Measurements from ENCODE around the gene PDCD1.
"Not testable (repeated sequence)": the region's sequence is repeated elsewhere in the genome, so short reads cannot be mapped to it uniquely, and the experiment has no call there.

Gene PDCD1

DNA sequence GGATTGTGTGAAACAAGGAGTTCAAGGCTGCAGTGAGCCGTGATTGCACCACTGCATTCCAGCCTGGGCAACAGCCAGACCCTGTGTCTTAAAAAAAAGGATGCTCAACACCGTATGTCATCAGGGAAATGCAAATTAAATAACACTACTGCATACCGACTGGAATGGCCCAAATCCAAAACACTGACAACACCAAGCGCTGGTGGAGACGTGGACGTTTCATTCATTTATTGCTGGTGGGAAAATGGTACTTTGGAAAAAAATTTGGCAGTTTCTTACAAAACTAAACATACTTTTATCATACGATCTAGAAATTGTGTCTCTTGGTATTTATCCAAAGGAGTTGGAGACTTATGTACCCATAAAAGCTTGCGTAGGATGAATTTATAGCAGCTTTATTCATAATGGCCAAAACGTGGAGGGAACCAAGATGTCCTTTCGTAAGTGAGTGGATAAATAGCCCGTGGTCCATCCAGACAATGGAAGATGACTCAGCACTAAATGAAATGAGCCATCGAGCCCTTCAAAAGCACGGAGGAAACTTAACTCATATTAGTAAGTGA lies 25.5 kb downstream of the PDCD1 start:
- Histone ChIP-seq H3K14ac (ENCODE audit: low read length in 2 of 2) (no peak overlapping the region), H3K9ac (ENCODE audit: low read length) (no peak overlapping the region), H3K4me1 (ENCODE audit: control insufficient read depth, insufficient read depth, low read depth, low read length) (no peaks in the 10 kb centered on the region), H3K4me2 (ENCODE audit: low read length, poor library complexity, severe bottlenecking) (no peak overlapping the region), H3K23ac (ENCODE audit: low read length in 2 of 2) (no peak overlapping the region), H4K91ac (ENCODE audit: low read length) (no peak overlapping the region), H3K4me3 (ENCODE audit: insufficient read depth in 1 of 2, low read depth in 1 of 2, low read length in 2 of 2) (no peak overlapping the region), H2BK12ac (ENCODE audit: low read length in 2 of 2) (no peak overlapping the region), H3K9me3 (ENCODE audit: control insufficient read depth, low read length) (peaks cover 10% of the 10 kb centered on the region), H2AK5ac (ENCODE audit: low read length, severe bottlenecking) (no peak overlapping the region), H3K79me1 (replicated peaks; ENCODE audit: low read length, poor library complexity, severe bottlenecking) (no peaks in the 10 kb centered on the region), H4K8ac (ENCODE audit: low read length) (no peak overlapping the region), H3K36me3 (ENCODE audit: control insufficient read depth in 1 of 2, insufficient read depth in 2 of 2, low read depth in 1 of 2, low read length in 2 of 2) (no peaks in the 10 kb centered on the region), H3K18ac (ENCODE audit: low read depth in 1 of 2, low read length in 2 of 2) (no peak overlapping the region), H2BK120ac (ENCODE audit: low read depth, low read length) (no peak overlapping the region), H2AFZ (ENCODE audit: low read depth, low read length) (no peak overlapping the region), H3K27ac (ENCODE audit: low read length, poor library complexity, severe bottlenecking) (no peak overlapping the region), H2BK5ac (ENCODE audit: low read depth, low read length, poor library complexity, severe bottlenecking) (no peak overlapping the region), H3K27me3 (ENCODE audit: control insufficient read depth in 1 of 2, insufficient read depth in 1 of 2, low read length in 2 of 2) (peaks cover 11 to 45% of the 10 kb centered on the region in 2 experiments), H3K4ac (ENCODE audit: low read depth in 1 of 2, low read length in 2 of 2) (no peak overlapping the region), H2BK15ac (ENCODE audit: low read depth, poor library complexity, severe bottlenecking) (no peak overlapping the region)
- 82% methylated on average over 9 of the region's 13 CpGs for WGBS
- DNase-seq, result no peak

DNA sequence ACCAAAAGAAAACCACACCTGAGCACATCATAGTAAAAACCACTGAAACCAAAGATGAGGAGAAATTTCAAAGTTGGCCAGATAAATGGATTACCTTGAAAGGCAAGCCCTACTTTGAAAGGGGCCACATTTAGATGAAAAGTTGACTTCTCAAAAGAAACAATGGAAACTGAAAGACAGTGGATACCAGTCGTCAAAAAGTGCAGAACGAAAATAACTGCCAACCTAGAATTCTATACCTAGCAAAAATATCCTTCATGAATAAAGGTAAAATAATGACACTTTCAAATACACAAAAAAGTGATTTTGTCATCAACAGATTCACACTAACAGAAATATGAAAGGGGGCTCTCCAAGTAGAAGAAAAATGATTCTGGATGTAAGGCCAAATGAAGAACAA lies 31.3 kb downstream of the PDCD1 start:
- Histone ChIP-seq H3K9me3 (ENCODE audit: control insufficient read depth, low read length) (peaks cover 44% of the 10 kb centered on the region), H4K91ac (ENCODE audit: low read length) (no peak overlapping the region), H3K27me3 (ENCODE audit: control insufficient read depth in 1 of 2, insufficient read depth in 1 of 2, low read length in 2 of 2) (peaks cover 0 to 15% of the 10 kb centered on the region in 2 experiments), H3K18ac (ENCODE audit: low read depth in 1 of 2, low read length in 2 of 2) (no peak overlapping the region), H3K4me2 (ENCODE audit: low read length, poor library complexity, severe bottlenecking) (no peak overlapping the region), H3K14ac (ENCODE audit: low read length in 2 of 2) (no peak overlapping the region), H2BK120ac (ENCODE audit: low read depth, low read length) (no peak overlapping the region), H3K27ac (ENCODE audit: low read length, poor library complexity, severe bottlenecking) (no peak overlapping the region), H3K4me3 (ENCODE audit: insufficient read depth in 1 of 2, low read depth in 1 of 2, low read length in 2 of 2) (no peak overlapping the region), H2BK5ac (ENCODE audit: low read depth, low read length, poor library complexity, severe bottlenecking) (no peak overlapping the region), H2AK5ac (ENCODE audit: low read length, severe bottlenecking) (no peak overlapping the region), H2AFZ (ENCODE audit: low read depth, low read length) (no peak overlapping the region), H3K4ac (ENCODE audit: low read depth in 1 of 2, low read length in 2 of 2) (no peak overlapping the region), H3K9ac (ENCODE audit: low read length) (no peak overlapping the region), H3K4me1 (ENCODE audit: control insufficient read depth, insufficient read depth, low read depth, low read length) (no peaks in the 10 kb centered on the region), H3K23ac (ENCODE audit: low read length in 2 of 2) (no peak overlapping the region), H3K36me3 (ENCODE audit: control insufficient read depth in 1 of 2, insufficient read depth in 2 of 2, low read depth in 1 of 2, low read length in 2 of 2) (no peaks in the 10 kb centered on the region), H3K79me1 (replicated peaks; ENCODE audit: low read length, poor library complexity, severe bottlenecking) (no peaks in the 10 kb centered on the region), H2BK15ac (ENCODE audit: low read depth, poor library complexity, severe bottlenecking) (no peak overlapping the region), H4K8ac (ENCODE audit: low read length) (no peak overlapping the region), H2BK12ac (ENCODE audit: low read length in 2 of 2) (no peak overlapping the region)
- WGBS, result no CpG with 5 or more reads among the region's 2 CpGs
- no peak for DNase-seq

DNA sequence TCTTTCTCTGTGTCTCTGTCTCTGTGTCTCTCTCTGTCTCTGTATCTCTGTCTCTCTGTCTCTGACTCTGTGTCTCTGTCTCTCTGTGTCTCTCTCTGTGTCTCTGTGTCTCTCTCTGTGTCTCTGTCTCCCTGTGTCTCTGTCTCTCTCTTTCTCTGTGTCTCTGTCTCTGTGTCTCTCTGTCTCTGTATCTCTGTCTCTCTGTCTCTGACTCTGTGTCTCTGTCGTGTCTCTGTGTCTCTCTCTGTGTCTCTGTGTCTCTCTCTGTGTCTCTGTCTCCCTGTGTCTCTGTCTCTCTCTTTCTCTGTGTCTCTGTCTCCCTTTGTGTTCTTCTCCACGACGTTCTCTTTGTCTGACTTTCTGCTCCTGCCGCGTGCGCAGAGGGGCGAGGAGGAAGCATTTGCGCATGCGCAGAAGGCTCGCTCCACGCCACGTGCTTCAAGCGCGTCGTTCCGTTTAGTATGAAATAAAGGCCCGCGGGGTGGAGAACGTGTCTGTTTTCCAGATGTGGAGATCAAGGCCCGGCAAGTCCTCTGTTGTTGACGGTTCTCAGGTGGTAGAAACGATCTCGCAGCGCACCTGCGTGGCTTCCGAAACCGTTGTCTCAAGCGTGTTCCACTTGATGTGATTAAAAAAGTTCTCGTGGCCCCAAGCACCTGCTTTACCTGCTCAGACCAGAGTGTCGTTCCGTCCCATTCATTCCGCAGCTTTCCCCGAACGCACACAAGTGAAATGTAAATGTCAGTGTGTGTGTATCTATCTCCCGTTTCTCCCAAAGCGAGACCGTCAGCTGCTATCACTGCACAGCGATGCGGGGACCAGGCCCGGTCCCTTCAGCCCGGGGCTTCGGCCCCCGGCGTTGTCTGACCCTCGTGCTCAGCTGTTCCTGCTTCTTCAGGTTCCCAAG lies 34.9 kb downstream of the PDCD1 start:
- H3K27me3 ChIP-seq (ENCODE audit: control insufficient read depth in 1 of 2, insufficient read depth in 1 of 2, low read length in 2 of 2), result peaks cover 0 to 21% of the 10 kb centered on the region in 2 experiments

DNA sequence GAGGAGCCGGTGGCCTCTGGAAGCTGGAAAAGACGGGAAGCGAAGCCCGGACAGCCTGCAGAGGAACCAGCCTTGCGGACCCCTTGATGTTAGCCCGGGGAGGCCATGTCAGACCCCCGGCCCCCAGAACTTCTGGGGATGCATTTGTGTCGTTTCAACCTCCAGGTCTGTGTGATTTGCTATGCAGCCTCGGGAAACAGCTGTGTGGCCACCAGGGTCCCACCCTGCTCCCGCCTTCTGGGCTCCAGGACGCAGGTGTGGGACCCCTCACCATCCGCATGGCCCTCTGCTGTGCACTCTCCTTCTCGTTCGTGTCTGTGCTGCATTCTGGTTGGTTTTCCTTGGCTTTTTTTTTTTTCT lies 36.5 kb downstream of the PDCD1 start:
- Histone ChIP-seq H3K4me3 (ENCODE audit: insufficient read depth in 1 of 2, low read depth in 1 of 2, low read length in 2 of 2) (no peak overlapping the region), H3K27ac (ENCODE audit: low read length, poor library complexity, severe bottlenecking) (no peak overlapping the region), H4K91ac (ENCODE audit: low read length) (no peak overlapping the region), H4K8ac (ENCODE audit: low read length) (no peak overlapping the region), H3K14ac (ENCODE audit: low read length in 2 of 2) (no peak overlapping the region), H2AFZ (ENCODE audit: low read depth, low read length) (no peak overlapping the region), H3K9me3 (ENCODE audit: control insufficient read depth, low read length) (peaks cover 28% of the 10 kb centered on the region), H3K4ac (ENCODE audit: low read depth in 1 of 2, low read length in 2 of 2) (no peak overlapping the region), H2BK120ac (ENCODE audit: low read depth, low read length) (no peak overlapping the region), H3K79me1 (replicated peaks; ENCODE audit: low read length, poor library complexity, severe bottlenecking) (no peaks in the 10 kb centered on the region), H3K18ac (ENCODE audit: low read depth in 1 of 2, low read length in 2 of 2) (no peak overlapping the region), H3K4me2 (ENCODE audit: low read length, poor library complexity, severe bottlenecking) (no peak overlapping the region), H3K23ac (ENCODE audit: low read length in 2 of 2) (no peak overlapping the region), H3K4me1 (ENCODE audit: control insufficient read depth, insufficient read depth, low read depth, low read length) (no peaks in the 10 kb centered on the region), H3K27me3 (ENCODE audit: control insufficient read depth in 1 of 2, insufficient read depth in 1 of 2, low read length in 2 of 2) (peaks cover 0 to 25% of the 10 kb centered on the region in 2 experiments), H3K36me3 (ENCODE audit: control insufficient read depth in 1 of 2, insufficient read depth in 2 of 2, low read depth in 1 of 2, low read length in 2 of 2) (no peaks in the 10 kb centered on the region), H3K9ac (ENCODE audit: low read length) (no peak overlapping the region), H2BK5ac (ENCODE audit: low read depth, low read length, poor library complexity, severe bottlenecking) (no peak overlapping the region), H2BK12ac (ENCODE audit: low read length in 2 of 2) (no peak overlapping the region), H2AK5ac (ENCODE audit: low read length, severe bottlenecking) (no peak overlapping the region), H2BK15ac (ENCODE audit: low read depth, poor library complexity, severe bottlenecking) (no peak overlapping the region)
- no peak for DNase-seq
- WGBS, result 86% methylated on average over 14 of the region's 14 CpGs

More for the DNA sequence above, 34.9 kb downstream of the PDCD1 start:
- H2BK15ac ChIP-seq (ENCODE audit: low read depth, poor library complexity, severe bottlenecking); H3K9ac ChIP-seq (ENCODE audit: low read length); H2BK12ac ChIP-seq (ENCODE audit: low read length in 2 of 2); H3K14ac ChIP-seq (ENCODE audit: low read length in 2 of 2); H3K23ac ChIP-seq (ENCODE audit: low read length in 2 of 2); H2BK5ac ChIP-seq (ENCODE audit: low read depth, low read length, poor library complexity, severe bottlenecking); H2AK5ac ChIP-seq (ENCODE audit: low read length, severe bottlenecking); H2AFZ ChIP-seq (ENCODE audit: low read depth, low read length); H3K18ac ChIP-seq (ENCODE audit: low read depth in 1 of 2, low read length in 2 of 2); DNase-seq; H4K8ac ChIP-seq (ENCODE audit: low read length); H3K79me1 ChIP-seq (replicated peaks; ENCODE audit: low read length, poor library complexity, severe bottlenecking); H3K4me3 ChIP-seq (ENCODE audit: insufficient read depth in 1 of 2, low read depth in 1 of 2, low read length in 2 of 2); H3K4me2 ChIP-seq (ENCODE audit: low read length, poor library complexity, severe bottlenecking); H3K36me3 ChIP-seq (ENCODE audit: control insufficient read depth in 1 of 2, insufficient read depth in 2 of 2, low read depth in 1 of 2, low read length in 2 of 2); H3K4me1 ChIP-seq (ENCODE audit: control insufficient read depth, insufficient read depth, low read depth, low read length); H3K27ac ChIP-seq (ENCODE audit: low read length, poor library complexity, severe bottlenecking); H2BK120ac ChIP-seq (ENCODE audit: low read depth, low read length); H4K91ac ChIP-seq (ENCODE audit: low read length); H3K4ac ChIP-seq (ENCODE audit: low read depth in 1 of 2, low read length in 2 of 2): not testable (repeated sequence)
- 90% methylated on average over 45 of the region's 45 CpGs for WGBS
- H3K9me3 ChIP-seq (ENCODE audit: control insufficient read depth, low read length), result peaks cover 33% of the 10 kb centered on the region

Measured in mesenchymal stem cell (in vitro differentiated cells and primary cell).